NCI-H2107 treated with DMSO at 0.1 percent for 48 hours (cell line): Measurements from ENCODE around the gene FAF2.
"Not testable (repeated sequence)": the region's sequence is repeated elsewhere in the genome, so short reads cannot be mapped to it uniquely, and the experiment has no call there.

ENCODE experiments used
- DNase-seq: peaks from one replicate; lab custom pipeline; 2025; ENCODE audit not compliant: unreplicated experiment; lab: John Stamatoyannopoulos, UW

FAF2 gene

DNA sequence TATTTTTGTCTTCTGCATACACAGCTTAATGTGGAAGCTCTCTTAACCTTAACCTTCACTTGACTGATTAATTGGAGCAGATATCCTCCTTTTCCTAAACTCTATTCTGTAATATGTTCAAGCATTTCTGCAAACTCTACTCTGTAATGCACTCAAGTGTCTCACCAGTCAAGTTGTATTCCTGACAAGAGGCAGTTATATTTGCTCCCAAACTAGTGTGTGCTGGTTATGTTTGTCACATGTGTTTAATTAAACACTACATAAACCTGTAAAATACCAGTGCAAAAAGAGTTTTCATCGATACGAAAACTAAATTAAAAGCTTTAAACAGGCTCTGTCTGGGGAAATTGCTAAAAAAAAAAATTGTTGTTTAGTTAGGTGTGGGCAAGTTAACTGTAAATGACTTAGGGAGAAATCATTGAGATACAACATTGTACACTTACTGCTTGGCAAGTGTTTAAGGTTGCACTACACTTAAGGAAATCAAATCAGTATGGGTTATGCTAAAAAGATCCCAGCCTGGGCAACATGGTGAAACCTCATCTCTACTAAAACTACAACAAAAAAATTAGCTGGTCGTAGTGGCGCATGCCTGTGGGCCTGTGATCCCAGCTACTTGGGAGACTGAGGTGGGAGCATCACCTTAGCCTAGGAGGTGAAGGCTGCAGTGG lies 6.7 kb downstream of the FAF2 start:
- no peak for DNase-seq

GRCh38 chr5:176458904-176459561 lies 10.8 kb downstream of the FAF2 start:
- DNase-seq: no peak

DNA sequence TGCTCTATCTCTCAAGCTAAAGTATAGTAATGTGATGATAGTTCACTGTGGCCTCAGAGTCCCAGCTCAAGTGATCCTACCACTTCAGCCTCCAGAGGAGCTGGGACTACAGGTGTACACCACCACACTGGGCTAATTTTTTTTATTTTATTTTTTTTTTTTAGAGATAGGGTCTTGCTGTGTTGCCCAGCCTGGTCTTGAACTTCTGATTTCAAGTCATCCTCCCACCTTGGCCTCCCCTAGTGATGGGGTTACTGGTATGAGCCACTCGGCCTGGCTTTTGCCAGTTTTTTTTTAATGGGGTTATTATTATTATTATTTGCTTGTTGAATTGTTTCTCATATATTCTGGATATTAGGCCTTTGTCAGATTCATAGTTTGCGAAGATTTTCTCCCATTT lies 13.2 kb downstream of the FAF2 start:
- DNase-seq: no peak

- no peak for DNase-seq
Observed at GRCh38 chr5:176463113-176463764, 15.1 kb downstream of the FAF2 start.

GRCh38 chr5:176466245-176466871 lies 18.2 kb downstream of the FAF2 start:
- no peak for DNase-seq

- no peak for DNase-seq
Observed at GRCh38 chr5:176469296-176469695, 21.1 kb downstream of the FAF2 start.

GRCh38 chr5:176470539-176470938 lies 22.4 kb downstream of the FAF2 start:
- no peak for DNase-seq

GRCh38 chr5:176471098-176471497 lies 22.9 kb downstream of the FAF2 start:
- no peak for DNase-seq

DNA sequence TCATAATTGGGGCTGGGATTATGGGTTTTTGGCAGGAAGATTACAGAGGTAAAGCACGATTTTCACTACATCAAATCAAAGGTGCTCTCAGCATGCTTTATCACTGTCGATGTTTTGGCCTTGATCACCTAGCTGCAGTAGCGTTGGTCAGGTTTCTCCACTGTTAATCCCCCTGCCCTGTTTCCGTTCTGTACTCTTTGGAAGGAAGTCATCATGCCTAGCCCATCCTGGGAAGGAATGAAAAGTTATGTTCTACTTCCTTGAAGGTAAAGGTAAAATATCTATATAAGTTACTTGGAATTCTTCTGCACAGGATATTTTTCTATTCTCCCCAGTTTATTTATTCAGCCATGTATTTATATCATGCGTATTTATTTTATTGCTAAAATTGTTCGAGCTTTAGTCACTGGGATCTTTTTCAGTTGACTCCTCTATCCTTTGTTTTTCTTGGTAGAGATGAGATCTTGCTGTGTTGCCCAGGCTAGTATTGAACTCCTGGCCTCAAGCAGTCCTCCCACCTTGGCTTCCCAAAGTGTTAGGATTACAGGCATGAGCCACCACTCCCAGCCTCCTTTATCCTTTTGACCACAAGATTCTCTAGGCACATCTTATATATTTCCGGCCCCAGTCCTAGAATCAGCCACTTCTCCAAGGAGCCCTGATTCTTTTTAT lies 25.3 kb downstream of the FAF2 start:
- DNase-seq: no peak

- no peak for DNase-seq
Observed at GRCh38 chr5:176474476-176474875, 26.3 kb downstream of the FAF2 start.

DNA sequence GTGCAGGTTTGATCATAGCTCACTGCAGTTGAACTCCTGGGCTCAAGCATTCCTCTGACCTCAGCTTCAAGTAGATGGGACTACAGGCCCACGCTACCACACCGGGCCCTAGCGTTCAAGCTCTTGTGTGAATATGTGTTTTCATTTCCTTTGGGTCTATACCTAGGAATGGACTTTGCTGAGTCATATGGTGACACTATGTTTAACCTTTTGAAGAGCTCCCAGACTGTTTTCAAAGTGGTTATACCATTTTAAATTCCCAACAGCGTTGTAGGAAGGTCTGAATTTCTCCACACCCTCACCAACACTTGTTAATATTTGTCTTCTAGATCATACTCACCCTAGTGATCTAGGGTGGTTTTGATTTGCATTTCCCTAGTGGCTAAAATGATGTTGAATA lies 33.5 kb downstream of the FAF2 start:
- no peak for DNase-seq

- no peak for DNase-seq
Observed at GRCh38 chr5:176485176-176485575, 37.0 kb downstream of the FAF2 start.

- no peak for DNase-seq
Observed at GRCh38 chr5:176486189-176486757, 38.1 kb downstream of the FAF2 start.

- not testable (repeated sequence) for DNase-seq
Observed at GRCh38 chr5:176487160-176487559, 39.0 kb downstream of the FAF2 start.

- DNase-seq: no peak
Observed at GRCh38 chr5:176489077-176489476, 40.9 kb downstream of the FAF2 start.

- DNase-seq: no peak
Observed at GRCh38 chr5:176490301-176490700, 42.1 kb downstream of the FAF2 start.

GRCh38 chr5:176491101-176491502 lies 42.9 kb downstream of the FAF2 start:
- no peak for DNase-seq

DNA sequence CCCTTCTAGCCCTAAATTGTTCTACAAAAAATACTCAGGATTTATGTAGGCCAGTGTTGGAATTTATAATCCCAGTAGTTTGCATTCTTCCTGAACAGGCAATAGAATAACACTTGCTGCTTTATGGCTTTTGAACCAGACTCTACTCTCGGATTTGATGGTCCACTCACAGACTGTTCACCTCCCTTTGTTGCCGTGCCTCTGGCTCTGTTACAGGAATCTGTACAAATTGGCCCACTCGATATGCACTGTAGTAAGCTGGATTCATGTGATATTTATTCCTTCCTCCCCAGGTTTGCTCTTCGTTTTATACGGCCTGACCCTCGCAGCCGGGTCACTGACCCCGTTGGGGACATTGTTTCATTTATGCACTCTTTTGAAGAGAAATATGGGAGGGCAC lies 43.7 kb downstream of the FAF2 start:
- no peak for DNase-seq

- no peak for DNase-seq
Observed at GRCh38 chr5:176492431-176492830, 44.2 kb downstream of the FAF2 start.

- no peak for DNase-seq
Observed at GRCh38 chr5:176497852-176498251, 49.7 kb downstream of the FAF2 start.

- DNase-seq: no peak
Observed at GRCh38 chr5:176499273-176499672, 51.1 kb downstream of the FAF2 start.
